Kidney (tissue), 14 donors: ENCODE measurements around the gene ATF6B. TPM values are rescaled to one million over a fixed set of nuclear protein-coding genes. Genes with fewer than 3 reads are reported as not detected.

Experiments
- DNase-seq, 5 donors: peaks; one replicate each; pipeline ENCODE4 v3.0.0-alpha.2; 2013 to 2020
- FAIRE-seq: peaks from 2 replicates; lab custom pipeline; 2012; peaks lifted over from hg19 to GRCh38; lab: Jason Lieb, UNC
- H3K27ac ChIP-seq, 2 donors: one replicate each; pipeline ENCODE4 v1.7.0; 2013; ENCODE audit warnings: low read depth in 2 of 2, low read length in 2 of 2, inconsistent platforms in 1 of 2
- H3K27me3 ChIP-seq: one replicate; pipeline ENCODE4 v1.7.1; 2013; ENCODE audit warnings: low read length, inconsistent platforms; ENCODE audit not compliant: control insufficient read depth, insufficient read depth
- H3K36me3 ChIP-seq, 3 donors: one replicate each; pipeline versions ENCODE4 v1.7.0 to v1.7.1; 2013; ENCODE audit warnings: low read length in 3 of 3, control low read depth in 1 of 3, inconsistent platforms in 1 of 3; ENCODE audit not compliant: insufficient read depth in 3 of 3, control insufficient read depth in 2 of 3
- H3K4me1 ChIP-seq, 3 donors: one replicate each; pipeline versions ENCODE4 v1.7.0 to v1.7.1; 2013; ENCODE audit warnings: low read length in 3 of 3, inconsistent platforms in 1 of 3, low read depth in 1 of 3; ENCODE audit not compliant: control insufficient read depth in 2 of 3, insufficient read depth in 2 of 3
- H3K4me3 ChIP-seq, 3 donors: one replicate each; pipeline versions ENCODE4 v1.7.0 to v1.8.1; 2013; ENCODE audit warnings: low read length in 3 of 3, control low read depth in 1 of 3, inconsistent platforms in 1 of 3
- H3K9ac ChIP-seq, 3 donors: one replicate each; pipeline versions ENCODE4 v1.7.0 to v1.7.1; 2013; ENCODE audit warnings: low read length in 3 of 3, control low read depth in 1 of 3, inconsistent platforms in 1 of 3
- H3K9me3 ChIP-seq, 3 donors: one replicate each; pipeline versions ENCODE4 v1.7.0 to v1.7.1; 2013; ENCODE audit warnings: low read length in 3 of 3, control low read depth in 1 of 3, inconsistent platforms in 1 of 3; ENCODE audit not compliant: control insufficient read depth in 2 of 3, insufficient read depth in 1 of 3
- CTCF ChIP-seq: IDR thresholded peaks from 3 replicates; pipeline ENCODE4 v1.5.1; 2012; ENCODE audit warnings: mild to moderate bottlenecking, moderate library complexity, borderline replicate concordance; ENCODE audit not compliant: insufficient read depth; ENCODE audit errors: extremely low read depth
- intact Hi-C: fragments of 100-400 bp; cut with DNase I; formaldehyde crosslinking; loops from one replicate; pipeline ENCODE4 v1.11.1; 2022
- polyA plus RNA-seq: library from polyadenylated mRNA; stranded (reverse); fragments of 350-450 nt; fragmentation: Illumina TruSeq; extraction: RNeasy Lipid Tissue Mini Kit (QIAGEN cat#74804); gene quantifications from one replicate; pipeline ENCODE4 v1.2.3, GENCODE V29; 2014; ENCODE audit warnings: low read depth, low replicate concordance; ENCODE audit not compliant: insufficient read depth
- total RNA-seq: library from RNA; stranded (reverse); fragmentation: NEBNext Ultra II Directional; extraction: Animal tissue kit (Norgen Biotek cat#: 25700); gene quantifications from one replicate; pipeline ENCODE4 v1.2.1, GENCODE V29; 2021
- donor health status: control.
- donor health status: control.
- donor health status: control.
- donor health status: control.
- donor health status: control.
- donor health status: DM: yes; HTN: yes; CAD: no.
- donor health status: Normal renal cell carcinoma (clear cell type).

The ATF6B gene
- total and polyA plus RNA-seq, 2 donors from 2014 or later: 40.3 to 104 TPM

GRCh38 chr6:32082478-32082877, 45.6 kb downstream of the ATF6B start:
- intact Hi-C loops: no loop called here

GRCh38 chr6:32081168-32081990, 46.7 kb downstream of the ATF6B start:
- FAIRE-seq: no peak
- intact Hi-C loops: no loop called here

More at GRCh38 chr6:32082478-32082877, 45.6 kb downstream of the ATF6B start:
- Histone ChIP-seq H3K27me3 (no peaks in the 10 kb centered on the region), H3K4me1 (peaks cover 0 to 4% (median 0%) of the 10 kb centered on the region in 3 donors), H3K4me3 (no peak overlapping the region), H3K27ac (peak overlapping the region in 1 of 2 donors; percentile 11), H3K36me3 (no peaks in the 10 kb centered on the region), H3K9ac (no peak overlapping the region), H3K9me3 (no peaks in the 10 kb centered on the region)
- TF ChIP-seq CTCF: no peak
- FAIRE-seq: no peak
- DNase-seq: no peak

GRCh38 chr6:32079566-32080290, 48.3 kb downstream of the ATF6B start:
- peak in 2 of 5 donors; percentile 16 to 23 for DNase-seq
- Histone ChIP-seq H3K27ac (no peak overlapping the region), H3K27me3 (no peaks in the 10 kb centered on the region), H3K4me3 (no peak overlapping the region), H3K9ac (no peak overlapping the region), H3K9me3 (no peaks in the 10 kb centered on the region), H3K4me1 (no peaks in the 10 kb centered on the region), H3K36me3 (no peaks in the 10 kb centered on the region)
- intact Hi-C loops: no loop called here
- TF ChIP-seq CTCF: no peak
- no peak for FAIRE-seq

More at GRCh38 chr6:32081168-32081990, 46.7 kb downstream of the ATF6B start:
- peak in 2 of 5 donors; percentile 36 to 88 for DNase-seq
- Histone ChIP-seq H3K9me3 (no peaks in the 10 kb centered on the region), H3K9ac (no peak overlapping the region), H3K27me3 (no peaks in the 10 kb centered on the region), H3K36me3 (no peaks in the 10 kb centered on the region), H3K4me3 (no peak overlapping the region), H3K4me1 (no peaks in the 10 kb centered on the region), H3K27ac (no peak overlapping the region)
- TF ChIP-seq CTCF: no peak
